Panc1 (cell line): ENCODE results near the gene MAEA. TPM values are rescaled to one million over a fixed set of nuclear protein-coding genes. Genes with fewer than 3 reads are reported as not detected.

Experiments
- ATAC-seq: fragments of 200-7000 bp; cut with Tn5 transposase; 2 replicates; pipeline ENCODE4 v1.9.1; 2020; ENCODE audit warnings: mild to moderate bottlenecking, moderate library complexity
- BruUV-seq: library from RNA; stranded (reverse); fragments of 400-500 nt; replicated peaks from 2 replicates; lab custom pipeline; 2021; lab: Mats Ljungman, UMichigan
- CTCF ChIA-PET: fragments of 300-600 bp; sonication (Branson Sonifier 250); formaldehyde crosslinking; loops from one replicate; lab custom pipeline; 2022; ENCODE audit warnings: antibody characterized with exemption; lab: Charles Lee
- POLR2A ChIA-PET: fragments of 300-600 bp; sonication (Branson Sonifier 250); formaldehyde crosslinking; loops from one replicate; lab custom pipeline; 2022; ENCODE audit warnings: antibody characterized with exemption; lab: Charles Lee
- DNase-seq: peaks from one replicate; pipeline ENCODE4 v3.0.0-alpha.2; 2010; ENCODE audit warnings: low read depth, low spot score
- H3K27ac ChIP-seq: 2 replicates; pipeline ENCODE4 v1.5.1; 2011; ENCODE audit warnings: mild to moderate bottlenecking, low read length, inconsistent platforms
- H3K27me3 ChIP-seq: fragments of 200-500 bp; sonication (Bioruptor generic); 2 replicates; pipeline ENCODE4 v1.6.0; 2014; ENCODE audit warnings: low read length, inconsistent platforms; ENCODE audit not compliant: control insufficient read depth, insufficient read depth
- H3K36me3 ChIP-seq: fragments of 200-500 bp; sonication (Bioruptor generic); 2 replicates; pipeline ENCODE4 v1.5.1; 2014; ENCODE audit warnings: inconsistent platforms, mild to moderate bottlenecking, low read length, moderate library complexity; ENCODE audit not compliant: control insufficient read depth, insufficient read depth
- H3K4me1 ChIP-seq: 2 replicates; pipeline ENCODE4 v1.5.1; 2011; ENCODE audit warnings: inconsistent platforms, mild to moderate bottlenecking, low read length, moderate library complexity; ENCODE audit not compliant: control insufficient read depth, insufficient read depth
- H3K4me3 ChIP-seq, 2 experiments: 2 replicates each; pipeline ENCODE4 v1.5.1; 2011 to 2012; ENCODE audit warnings: low read depth in 2 of 2, low read length in 2 of 2, mild to moderate bottlenecking in 2 of 2, inconsistent platforms in 1 of 2, moderate library complexity in 1 of 2
- H3K9me3 ChIP-seq: fragments of 200-500 bp; sonication (Bioruptor generic); 2 replicates; pipeline ENCODE4 v1.5.1; 2014; ENCODE audit warnings: low read depth, mild to moderate bottlenecking, inconsistent platforms, low read length, moderate library complexity; ENCODE audit not compliant: control insufficient read depth, insufficient read depth
- POLR2AphosphoS5 ChIP-seq: IDR thresholded peaks from 2 replicates; pipeline ENCODE4 v1.6.1; 2012; ENCODE audit warnings: mild to moderate bottlenecking, low read depth, low read length, moderate library complexity
- SIN3A ChIP-seq: IDR thresholded peaks from 2 replicates; pipeline ENCODE4 v1.6.1; 2012; ENCODE audit warnings: low read depth, mild to moderate bottlenecking, low read length, moderate library complexity, borderline replicate concordance; ENCODE audit not compliant: insufficient read depth
- TCF7L2 ChIP-seq: IDR thresholded peaks from 2 replicates; pipeline ENCODE4 v1.6.1; 2011; ENCODE audit warnings: mild to moderate bottlenecking, low read depth, low read length, inconsistent platforms
- in situ Hi-C: cut with HindIII; loops from 2 replicates; pipeline ENCODE4 v1.10.0; 2016; ENCODE audit warnings: low sequenced_read_pairs, low pct_unique_long_range_greater_than_20kb
- intact Hi-C: fragments of 100-400 bp; cut with micrococcal nuclease; formaldehyde crosslinking; loops from one replicate; pipeline ENCODE4 v1.10.0; 2022; ENCODE audit not compliant: unreplicated experiment
- total RNA-seq: library from RNA; stranded (reverse); gene quantifications from one replicate; pipeline ENCODE4 v1.2.1, GENCODE V29; 2021; ENCODE audit not compliant: unreplicated experiment
- TF ChIP-seq, protein P1 (sequence below): fragments of 450-650 bp; IDR thresholded peaks from 2 replicates; pipeline ENCODE4 v1.5.1; 2017; ENCODE audit warnings: mild to moderate bottlenecking
- TF ChIP-seq, protein P2 (sequence below), 2 experiments: IDR thresholded peaks; 2 replicates each; pipeline ENCODE4 v1.6.1; 2011 to 2012; ENCODE audit warnings: low read depth in 2 of 2, control low read depth in 1 of 2, low read length in 1 of 2, mild to moderate bottlenecking in 1 of 2, moderate library complexity in 1 of 2; ENCODE audit not compliant: insufficient read depth in 1 of 2

Gene MAEA
- total RNA-seq, 1 experiment from 2014 or later: 62.3 TPM

DNA sequence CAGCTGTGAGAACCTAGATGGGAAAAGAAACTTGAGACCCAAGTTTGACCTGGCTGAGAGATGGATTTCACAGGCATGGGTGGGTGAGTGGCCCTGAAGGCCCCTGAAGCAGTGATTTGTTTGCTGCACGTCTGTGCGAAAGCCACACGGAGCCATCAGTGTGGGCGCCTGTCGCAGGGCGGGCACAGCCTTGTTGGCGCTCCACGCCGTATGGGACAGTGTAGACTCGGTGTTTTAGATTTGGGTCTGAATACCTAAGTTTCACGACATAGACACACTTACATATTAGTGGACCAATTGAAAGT, 35.4 kb downstream of the MAEA start:
- H3K4me1 ChIP-seq: no peaks in the 10 kb centered on the region
- CTCF ChIA-PET: no interaction called here
- no peaks in the 10 kb centered on the region for H3K36me3 ChIP-seq
- TF ChIP-seq TCF7L2 (no peak), POLR2AphosphoS5 (no peak)
- H3K27ac ChIP-seq: no peak overlapping the region
- no peaks in the 10 kb centered on the region for H3K9me3 ChIP-seq
- DNase-seq: no peak
- BruUV-seq: no TSS peak
- H3K27me3 ChIP-seq: no peaks in the 10 kb centered on the region
- POLR2A ChIA-PET: no interaction called here
- in situ Hi-C loops (no loop called here), intact Hi-C loops (no loop called here)
- ATAC-seq: no peak
- no peak overlapping the region for H3K4me3 ChIP-seq

DNA sequence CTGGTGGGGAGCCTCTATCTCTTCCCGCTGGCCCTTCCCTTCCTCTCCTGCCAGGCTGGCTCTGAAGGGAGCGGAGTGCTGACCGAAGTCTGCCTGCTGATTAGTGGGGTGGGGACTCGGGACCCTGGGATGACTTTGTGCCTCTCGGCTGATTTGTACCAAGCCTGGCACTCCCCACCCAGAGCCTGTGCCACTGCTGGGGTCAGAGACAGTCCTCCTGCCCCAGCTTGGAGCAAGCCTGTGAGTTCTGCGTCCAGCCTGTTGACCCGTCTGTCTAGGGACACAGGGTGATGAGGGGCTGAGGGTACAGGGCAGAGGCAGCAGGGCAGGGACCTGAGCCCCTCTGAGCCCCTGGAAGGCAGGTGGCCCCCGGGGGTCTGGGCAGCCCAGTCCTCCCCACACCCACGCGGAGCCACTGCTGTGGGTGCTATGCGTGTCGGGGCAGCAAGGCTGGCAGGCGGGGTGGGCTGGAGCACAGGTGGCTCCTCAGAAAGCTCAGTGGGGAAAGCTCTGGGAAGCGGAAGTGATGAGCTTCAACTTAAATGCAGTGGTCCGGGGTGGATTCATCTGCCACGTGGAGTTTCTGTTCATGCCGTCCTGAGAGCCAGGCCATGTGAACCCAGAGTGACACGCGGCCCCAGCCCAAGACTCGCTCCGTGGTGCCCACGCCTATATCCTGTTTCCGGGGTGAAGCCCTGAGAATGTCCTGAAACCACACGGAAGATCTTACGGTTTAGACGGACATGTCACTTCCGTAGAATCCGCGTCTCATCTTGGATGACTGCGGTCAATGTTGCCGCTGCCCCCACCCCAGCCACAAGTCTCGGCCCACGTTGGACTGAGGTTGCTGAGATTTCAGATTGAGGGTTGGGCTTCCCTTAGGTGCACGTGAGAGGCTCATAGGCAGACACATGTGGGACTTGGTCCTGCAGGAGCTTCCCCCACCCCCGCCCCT, 36.3 kb downstream of the MAEA start:
- no peaks in the 10 kb centered on the region for H3K4me1 ChIP-seq
- in situ Hi-C loops: no loop called here
- no peaks in the 10 kb centered on the region for H3K36me3 ChIP-seq
- H3K4me3 ChIP-seq: no peak overlapping the region
- H3K9me3 ChIP-seq: no peaks in the 10 kb centered on the region
- ATAC-seq: no peak
- DNase-seq: no peak
- intact Hi-C loops: no loop called here
- CTCF ChIA-PET: no interaction called here
- H3K27me3 ChIP-seq: no peaks in the 10 kb centered on the region
- POLR2A ChIA-PET: interaction anchor here (0.7 kb wide), 1 partner anchor 158 kb away, joined by 4 read pairs; no protein-coding TSS in a partner anchor
- BruUV-seq: no TSS peak
- TF ChIP-seq TCF7L2: no peak
- TF ChIP-seq POLR2AphosphoS5: no peak
- H3K27ac ChIP-seq: no peak overlapping the region

DNA sequence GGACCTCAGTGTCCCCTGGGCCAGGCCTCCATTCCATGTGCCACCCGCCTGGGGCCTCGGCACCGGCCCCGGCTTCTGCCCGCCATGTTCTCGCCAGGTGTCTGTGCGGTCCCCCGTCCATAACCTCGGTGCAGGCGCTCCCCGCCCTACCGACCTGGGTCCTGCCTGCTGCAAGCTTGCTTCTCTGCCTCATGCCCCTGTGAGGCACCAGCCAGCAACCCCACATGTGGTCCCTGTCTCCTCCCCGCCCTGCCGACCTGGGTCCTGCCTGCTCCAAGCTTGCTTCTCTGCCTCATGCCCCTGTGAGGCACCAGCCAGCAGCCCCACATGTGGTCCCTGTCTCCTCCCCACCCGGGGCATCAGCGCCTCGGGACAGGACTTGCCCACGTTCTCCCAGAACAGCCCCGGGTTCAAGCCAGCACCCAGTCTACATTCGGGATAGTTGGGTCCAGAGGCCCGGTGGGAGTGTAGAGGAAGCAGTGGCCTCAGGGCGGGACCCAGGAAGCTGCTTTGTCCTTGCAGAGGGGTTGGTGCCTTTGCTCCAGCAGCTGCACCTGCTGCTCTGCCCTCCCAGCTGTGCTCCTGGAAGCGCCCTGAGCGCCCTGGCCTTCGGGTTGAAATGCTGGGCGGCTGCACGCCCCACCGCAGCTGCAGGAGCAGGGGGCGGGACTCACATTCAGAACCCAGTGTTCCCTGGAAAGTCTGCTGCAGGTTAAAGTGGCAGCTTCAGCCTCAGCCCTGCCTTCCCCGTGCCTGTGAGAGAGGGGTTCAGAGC, 37.2 kb downstream of the MAEA start:
- TF ChIP-seq SIN3A: no peak
- TF ChIP-seq POLR2AphosphoS5: no peak
- TF ChIP-seq TCF7L2: no peak
- TF ChIP-seq, protein P1, sequence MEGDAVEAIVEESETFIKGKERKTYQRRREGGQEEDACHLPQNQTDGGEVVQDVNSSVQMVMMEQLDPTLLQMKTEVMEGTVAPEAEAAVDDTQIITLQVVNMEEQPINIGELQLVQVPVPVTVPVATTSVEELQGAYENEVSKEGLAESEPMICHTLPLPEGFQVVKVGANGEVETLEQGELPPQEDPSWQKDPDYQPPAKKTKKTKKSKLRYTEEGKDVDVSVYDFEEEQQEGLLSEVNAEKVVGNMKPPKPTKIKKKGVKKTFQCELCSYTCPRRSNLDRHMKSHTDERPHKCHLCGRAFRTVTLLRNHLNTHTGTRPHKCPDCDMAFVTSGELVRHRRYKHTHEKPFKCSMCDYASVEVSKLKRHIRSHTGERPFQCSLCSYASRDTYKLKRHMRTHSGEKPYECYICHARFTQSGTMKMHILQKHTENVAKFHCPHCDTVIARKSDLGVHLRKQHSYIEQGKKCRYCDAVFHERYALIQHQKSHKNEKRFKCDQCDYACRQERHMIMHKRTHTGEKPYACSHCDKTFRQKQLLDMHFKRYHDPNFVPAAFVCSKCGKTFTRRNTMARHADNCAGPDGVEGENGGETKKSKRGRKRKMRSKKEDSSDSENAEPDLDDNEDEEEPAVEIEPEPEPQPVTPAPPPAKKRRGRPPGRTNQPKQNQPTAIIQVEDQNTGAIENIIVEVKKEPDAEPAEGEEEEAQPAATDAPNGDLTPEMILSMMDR: no peak
- TF ChIP-seq, protein P2, sequence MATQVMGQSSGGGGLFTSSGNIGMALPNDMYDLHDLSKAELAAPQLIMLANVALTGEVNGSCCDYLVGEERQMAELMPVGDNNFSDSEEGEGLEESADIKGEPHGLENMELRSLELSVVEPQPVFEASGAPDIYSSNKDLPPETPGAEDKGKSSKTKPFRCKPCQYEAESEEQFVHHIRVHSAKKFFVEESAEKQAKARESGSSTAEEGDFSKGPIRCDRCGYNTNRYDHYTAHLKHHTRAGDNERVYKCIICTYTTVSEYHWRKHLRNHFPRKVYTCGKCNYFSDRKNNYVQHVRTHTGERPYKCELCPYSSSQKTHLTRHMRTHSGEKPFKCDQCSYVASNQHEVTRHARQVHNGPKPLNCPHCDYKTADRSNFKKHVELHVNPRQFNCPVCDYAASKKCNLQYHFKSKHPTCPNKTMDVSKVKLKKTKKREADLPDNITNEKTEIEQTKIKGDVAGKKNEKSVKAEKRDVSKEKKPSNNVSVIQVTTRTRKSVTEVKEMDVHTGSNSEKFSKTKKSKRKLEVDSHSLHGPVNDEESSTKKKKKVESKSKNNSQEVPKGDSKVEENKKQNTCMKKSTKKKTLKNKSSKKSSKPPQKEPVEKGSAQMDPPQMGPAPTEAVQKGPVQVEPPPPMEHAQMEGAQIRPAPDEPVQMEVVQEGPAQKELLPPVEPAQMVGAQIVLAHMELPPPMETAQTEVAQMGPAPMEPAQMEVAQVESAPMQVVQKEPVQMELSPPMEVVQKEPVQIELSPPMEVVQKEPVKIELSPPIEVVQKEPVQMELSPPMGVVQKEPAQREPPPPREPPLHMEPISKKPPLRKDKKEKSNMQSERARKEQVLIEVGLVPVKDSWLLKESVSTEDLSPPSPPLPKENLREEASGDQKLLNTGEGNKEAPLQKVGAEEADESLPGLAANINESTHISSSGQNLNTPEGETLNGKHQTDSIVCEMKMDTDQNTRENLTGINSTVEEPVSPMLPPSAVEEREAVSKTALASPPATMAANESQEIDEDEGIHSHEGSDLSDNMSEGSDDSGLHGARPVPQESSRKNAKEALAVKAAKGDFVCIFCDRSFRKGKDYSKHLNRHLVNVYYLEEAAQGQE (IDR thresholded peaks at IDR 0.05; ENCODE audit: insufficient read depth in 1 of 2, low read depth in 2 of 2, low read length in 1 of 2): no peak
- Histone ChIP-seq H3K4me3 (no peak overlapping the region), H3K27ac (no peak overlapping the region), H3K27me3 (no peaks in the 10 kb centered on the region), H3K9me3 (no peaks in the 10 kb centered on the region), H3K36me3 (no peaks in the 10 kb centered on the region), H3K4me1 (no peaks in the 10 kb centered on the region)
- ATAC-seq (no peak), DNase-seq (no peak)
- BruUV-seq: no TSS peak
- POLR2A ChIA-PET: interaction anchor here (0.7 kb wide), 1 partner anchor 159 kb away, joined by 4 read pairs; no protein-coding TSS in a partner anchor
- intact Hi-C loops: no loop called here
- in situ Hi-C loops: no loop called here
- CTCF ChIA-PET: no interaction called here
